ENCODE measurements around the gene TOM1L2.

TOM1L2 gene

GRCh38 chr17:17844500-17844899, 127.7 kb downstream of the TOM1L2 start:
- no peak for DNase-seq

- no peak for DNase-seq
Observed at GRCh38 chr17:17844079-17844478, 128.1 kb downstream of the TOM1L2 start.

GRCh38 chr17:17843096-17843495, 129.1 kb downstream of the TOM1L2 start:
- DNase-seq: no peak

- DNase-seq: no peak
Observed at GRCh38 chr17:17842111-17842876, 129.9 kb downstream of the TOM1L2 start.

GRCh38 chr17:17841601-17842025, 130.6 kb downstream of the TOM1L2 start:
- no peak for DNase-seq

- DNase-seq: no peak
Observed at GRCh38 chr17:17840751-17841591, 131.2 kb downstream of the TOM1L2 start.

- DNase-seq: peak; percentile 81
Observed at GRCh38 chr17:17839791-17840707, 132.2 kb downstream of the TOM1L2 start.

- DNase-seq: no peak
Observed at GRCh38 chr17:17837966-17838962, 133.9 kb downstream of the TOM1L2 start.

GRCh38 chr17:17837380-17837821, 134.8 kb downstream of the TOM1L2 start:
- no peak for DNase-seq

GRCh38 chr17:17836818-17837379, 135.3 kb downstream of the TOM1L2 start, which contains the start of gene SREBF1:
SREBF1 (minus strand) TSS chr17:17836986; CDS start chr17:17836817, 169 bp downstream.
- DNase-seq: peak; percentile 67

GRCh38 chr17:17836250-17836817, 135.9 kb downstream of the TOM1L2 start:
- DNase-seq: peak; percentile 97

- no peak for DNase-seq
Observed at GRCh38 chr17:17835415-17836249, 136.6 kb downstream of the TOM1L2 start.

GRCh38 chr17:17834974-17835373, 137.2 kb downstream of the TOM1L2 start:
- no peak for DNase-seq

GRCh38 chr17:17833658-17834357, 138.4 kb downstream of the TOM1L2 start:
- DNase-seq: no peak

- DNase-seq: no peak
Observed at GRCh38 chr17:17832032-17832363, 140.2 kb downstream of the TOM1L2 start.

- DNase-seq: no peak
Observed at GRCh38 chr17:17831208-17832031, 140.8 kb downstream of the TOM1L2 start.

GRCh38 chr17:17830740-17831207, 141.4 kb downstream of the TOM1L2 start:
- no peak for DNase-seq

GRCh38 chr17:17830269-17830567, 142.0 kb downstream of the TOM1L2 start:
- DNase-seq: no peak

All from stimulated activated CD4-positive, alpha-beta T cell treated with anti-CD3 and anti-CD28 coated beads, Interleukin-4, amount 100 ng/mL, for 1 hour (primary cell).